HFF-Myc (cell line): ENCODE measurements around the gene TENM4.
"Not testable (repeated sequence)": the region's sequence is repeated elsewhere in the genome, so short reads cannot be mapped to it uniquely, and the experiment has no call there.

ENCODE experiments used
- DNase-seq: peaks from one replicate; pipeline ENCODE4 v3.0.0-alpha.2; 2011; ENCODE audit warnings: low read depth; ENCODE audit errors: extremely low read depth
- H3K4me3 ChIP-seq: replicated peaks from 2 replicates; pipeline ENCODE4 v1.5.1; 2011; ENCODE audit warnings: low read depth, mild to moderate bottlenecking, control low read depth, low read length
- TF ChIP-seq, protein P1 (sequence below): IDR thresholded peaks from 2 replicates; pipeline ENCODE4 v1.5.1; 2012; ENCODE audit warnings: mild to moderate bottlenecking, low read depth, low read length, control low read depth; ENCODE audit errors: missing control alignments

Gene TENM4

DNA sequence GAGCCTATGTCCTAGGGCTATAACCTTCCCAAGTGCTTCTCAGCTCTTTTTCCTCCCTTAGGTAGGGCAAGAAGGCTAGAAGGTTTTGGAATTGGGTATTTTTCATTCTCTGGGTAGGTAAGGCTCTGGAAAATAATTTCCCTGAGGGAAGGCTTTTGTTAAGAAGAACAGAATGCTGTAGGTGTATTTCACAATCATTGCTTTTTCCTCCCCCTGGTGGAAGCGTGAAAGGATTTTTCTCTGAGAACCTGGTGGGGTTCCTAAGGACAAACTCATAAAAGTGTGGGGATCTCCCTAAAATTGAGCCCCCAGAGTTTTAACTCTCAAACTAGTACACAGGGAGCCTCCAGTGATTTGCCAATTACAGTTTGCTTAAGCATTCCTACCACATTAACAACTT, 825.1 kb downstream of the TENM4 start:
- no peak overlapping the region for H3K4me3 ChIP-seq
- TF ChIP-seq, protein P1, sequence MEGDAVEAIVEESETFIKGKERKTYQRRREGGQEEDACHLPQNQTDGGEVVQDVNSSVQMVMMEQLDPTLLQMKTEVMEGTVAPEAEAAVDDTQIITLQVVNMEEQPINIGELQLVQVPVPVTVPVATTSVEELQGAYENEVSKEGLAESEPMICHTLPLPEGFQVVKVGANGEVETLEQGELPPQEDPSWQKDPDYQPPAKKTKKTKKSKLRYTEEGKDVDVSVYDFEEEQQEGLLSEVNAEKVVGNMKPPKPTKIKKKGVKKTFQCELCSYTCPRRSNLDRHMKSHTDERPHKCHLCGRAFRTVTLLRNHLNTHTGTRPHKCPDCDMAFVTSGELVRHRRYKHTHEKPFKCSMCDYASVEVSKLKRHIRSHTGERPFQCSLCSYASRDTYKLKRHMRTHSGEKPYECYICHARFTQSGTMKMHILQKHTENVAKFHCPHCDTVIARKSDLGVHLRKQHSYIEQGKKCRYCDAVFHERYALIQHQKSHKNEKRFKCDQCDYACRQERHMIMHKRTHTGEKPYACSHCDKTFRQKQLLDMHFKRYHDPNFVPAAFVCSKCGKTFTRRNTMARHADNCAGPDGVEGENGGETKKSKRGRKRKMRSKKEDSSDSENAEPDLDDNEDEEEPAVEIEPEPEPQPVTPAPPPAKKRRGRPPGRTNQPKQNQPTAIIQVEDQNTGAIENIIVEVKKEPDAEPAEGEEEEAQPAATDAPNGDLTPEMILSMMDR: peak; percentile 13
- no peak for DNase-seq

DNA sequence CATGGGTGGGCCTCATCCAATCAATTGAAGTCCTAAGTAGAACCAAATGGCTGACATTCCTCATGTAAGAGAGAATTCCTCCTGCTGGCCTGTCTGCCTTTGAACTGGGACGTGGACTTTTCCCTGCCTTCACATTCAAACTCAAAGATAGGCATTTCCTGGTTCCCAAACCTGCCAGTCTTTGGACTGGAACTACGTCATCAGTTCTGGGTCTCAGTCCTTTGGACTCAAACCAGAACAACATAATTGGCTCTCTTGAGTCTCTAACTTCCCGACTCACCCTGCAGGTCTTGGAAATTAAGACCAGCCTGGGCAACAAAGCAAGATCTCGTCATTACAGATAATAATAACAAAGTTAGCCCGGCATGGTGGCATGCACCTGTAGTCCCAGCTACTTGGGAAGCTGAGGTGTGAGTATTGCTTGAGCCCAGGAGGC, 827.4 kb downstream of the TENM4 start:
- no peak overlapping the region for H3K4me3 ChIP-seq
- DNase-seq: no peak
- TF ChIP-seq, protein P1: no peak

DNA sequence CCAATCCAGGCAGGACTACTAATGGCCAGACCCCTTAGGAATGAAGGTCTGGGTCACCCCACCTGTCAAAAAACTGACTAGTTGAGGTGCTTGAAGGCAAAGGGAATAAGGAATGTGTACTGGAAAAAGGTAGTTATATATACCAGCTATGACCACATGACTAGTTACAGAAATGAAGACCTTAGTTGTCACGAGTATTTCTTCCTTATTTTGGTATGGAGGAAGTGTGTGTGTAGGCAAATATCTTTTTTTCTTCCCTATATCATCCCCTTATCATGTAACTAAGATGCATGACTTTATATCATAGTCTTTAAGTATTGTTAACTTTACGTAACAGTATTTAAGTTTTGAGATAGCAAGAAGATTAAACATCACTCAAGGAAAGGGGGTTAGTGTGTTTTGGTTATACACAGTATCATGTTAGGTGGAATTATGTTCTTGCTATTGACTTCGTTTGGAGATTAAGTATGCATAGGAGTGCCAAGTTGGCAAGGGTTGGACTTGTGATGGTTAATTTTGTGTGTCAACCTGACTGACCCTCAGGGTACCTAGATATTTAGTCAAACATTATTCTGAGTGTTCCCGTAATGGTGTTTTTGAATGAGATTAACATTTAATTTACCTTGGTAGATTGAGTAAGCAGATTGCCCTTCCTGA, 828.0 kb downstream of the TENM4 start:
- TF ChIP-seq, protein P1: no peak
- DNase-seq: no peak

DNA sequence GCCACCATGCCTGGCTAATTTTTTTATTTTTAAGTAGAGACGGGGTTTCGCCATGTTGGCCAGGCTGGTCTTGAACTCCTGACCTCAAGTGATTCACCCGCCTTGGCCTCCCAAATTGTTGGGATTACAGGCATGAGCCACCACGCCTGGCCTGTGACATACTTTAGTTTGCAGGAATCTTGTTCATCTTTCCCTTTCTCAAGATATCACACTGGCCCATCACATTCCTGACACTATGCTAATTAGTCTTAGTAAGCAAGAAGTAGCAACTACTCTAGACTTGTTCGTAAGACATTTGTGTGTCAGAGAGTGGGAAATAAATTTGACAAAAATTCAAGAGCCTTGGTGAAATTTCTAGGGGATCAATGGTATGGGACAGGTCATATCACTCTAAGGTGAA, 831.5 kb downstream of the TENM4 start:
- DNase-seq, H3K4me3 ChIP-seq: not testable (repeated sequence)

More for the DNA sequence above, 828.0 kb downstream of the TENM4 start:
- H3K4me3 ChIP-seq: no peak overlapping the region

DNA sequence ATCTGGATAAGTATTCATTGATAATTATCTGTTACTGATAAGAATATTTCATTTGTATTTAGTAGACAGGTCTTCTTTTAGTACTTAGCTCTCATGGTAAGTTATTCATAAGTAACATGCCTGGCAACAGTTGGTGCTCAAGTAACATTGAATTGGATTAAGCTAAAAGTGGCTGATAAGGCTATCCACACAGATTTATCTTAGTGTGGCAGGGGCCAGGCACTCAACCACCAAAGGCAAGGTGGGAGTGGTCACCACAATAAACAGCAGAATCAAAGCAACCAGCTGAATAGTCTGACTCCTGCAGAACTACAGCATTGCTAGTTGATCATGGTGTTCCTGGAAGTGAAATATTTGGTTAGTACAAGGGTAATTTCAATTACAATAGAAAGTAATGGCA, 833.1 kb downstream of the TENM4 start:
- no peak for DNase-seq
- H3K4me3 ChIP-seq: no peak overlapping the region
- TF ChIP-seq, protein P1: no peak

DNA sequence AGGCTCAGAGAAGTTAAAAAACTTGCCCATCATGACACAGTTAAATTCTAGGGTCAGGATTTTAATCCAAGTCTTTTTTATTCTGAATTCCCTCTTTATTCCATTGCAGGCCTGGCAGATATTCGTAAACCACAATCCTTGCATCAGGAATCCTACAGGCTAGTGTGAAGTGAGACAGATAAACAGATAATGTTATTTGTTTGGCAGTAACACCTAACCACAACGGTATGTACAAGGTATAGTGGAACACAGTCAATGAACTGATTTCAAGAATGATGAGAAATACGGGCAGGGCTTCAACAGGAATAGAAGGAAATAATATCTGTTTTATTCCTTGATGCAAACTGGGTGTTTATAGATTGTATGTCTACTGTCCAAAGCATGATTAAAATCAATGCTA, 834.2 kb downstream of the TENM4 start:
- H3K4me3 ChIP-seq: no peak overlapping the region
- TF ChIP-seq, protein P1: no peak
- DNase-seq: no peak

DNA sequence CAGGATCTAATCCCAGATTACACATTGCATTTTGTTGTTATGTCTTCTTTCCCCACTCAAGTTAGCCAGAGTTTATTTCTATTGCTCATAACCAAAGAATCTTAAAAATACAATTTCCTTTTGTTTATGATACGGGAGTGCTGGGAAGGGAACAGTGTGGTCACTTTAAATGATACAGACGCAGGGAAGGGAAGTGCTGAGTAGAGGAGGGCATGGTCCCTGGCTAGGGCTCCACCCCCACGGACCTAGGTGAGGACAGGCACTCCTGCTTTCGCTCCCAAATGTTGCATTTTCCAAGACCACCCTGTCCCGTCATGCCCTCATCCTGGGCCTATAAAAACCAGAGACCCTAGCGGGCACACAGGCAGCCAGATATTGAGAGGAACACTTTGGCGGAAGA, 835.5 kb downstream of the TENM4 start:
- H3K4me3 ChIP-seq: no peak overlapping the region
- no peak for DNase-seq
- TF ChIP-seq, protein P1: no peak
